NCI-H187 (cell line): ENCODE measurements around the gene SREBF1.

ENCODE experiments used
- DNase-seq, 2 experiments: peaks; one replicate each; lab custom pipeline; 2025; lab: John Stamatoyannopoulos, UW

Gene SREBF1

DNA sequence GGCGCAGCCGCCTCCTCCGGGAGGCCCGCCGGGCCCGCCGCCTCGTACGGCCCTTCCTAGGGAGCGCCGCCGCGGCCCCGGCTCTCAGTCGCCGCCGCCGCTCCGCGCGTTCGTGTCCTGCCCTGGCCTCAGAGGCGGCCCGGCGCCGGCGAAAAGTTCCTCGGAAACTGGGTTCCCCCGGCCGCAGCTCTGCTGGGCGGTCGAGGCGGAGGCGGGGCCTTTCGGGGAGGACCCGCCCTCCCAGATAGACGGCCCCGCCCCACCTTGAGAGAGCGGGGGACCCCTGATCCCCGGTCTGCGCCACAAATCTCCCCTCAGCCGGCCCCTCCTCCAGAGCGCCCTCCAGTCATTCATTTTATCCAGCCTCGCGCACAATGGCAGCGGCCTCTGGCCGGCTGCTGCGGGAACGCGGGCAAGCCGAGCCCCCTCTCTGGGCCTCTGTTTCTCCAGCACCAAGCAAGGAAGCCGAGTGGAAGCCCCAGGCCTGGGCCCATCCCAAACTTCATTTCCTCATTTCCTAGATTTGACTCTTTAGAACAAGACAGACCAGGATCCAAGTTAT, at the start of gene SREBF1:
SREBF1 (minus strand) TSS at position 169 of the 562 bp plus-strand sequence. CDS start 169 bp downstream, outside the sequence.
- no peak for DNase-seq

DNA sequence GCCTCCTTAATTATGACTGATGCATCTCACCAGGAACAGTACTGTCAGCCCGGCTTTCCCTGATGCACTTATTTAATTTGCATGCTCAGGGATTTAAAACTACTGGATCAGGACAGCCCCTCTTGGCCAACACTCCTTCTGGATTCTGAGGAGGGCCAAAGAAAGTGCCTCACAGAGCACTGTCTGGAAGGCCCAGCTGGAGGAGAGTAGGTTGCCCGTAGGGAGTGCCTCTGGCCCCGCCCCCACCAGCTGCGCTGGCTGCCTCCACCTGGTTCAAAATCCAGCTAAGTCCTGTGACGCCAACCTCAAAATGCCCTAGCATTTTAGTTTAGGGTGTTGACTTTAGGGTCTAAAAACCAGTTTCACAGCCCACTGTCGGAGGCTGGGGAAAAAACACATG, 49.4 kb upstream of the SREBF1 start:
- DNase-seq = peak in 1 of 2 experiments; percentile 26

DNA sequence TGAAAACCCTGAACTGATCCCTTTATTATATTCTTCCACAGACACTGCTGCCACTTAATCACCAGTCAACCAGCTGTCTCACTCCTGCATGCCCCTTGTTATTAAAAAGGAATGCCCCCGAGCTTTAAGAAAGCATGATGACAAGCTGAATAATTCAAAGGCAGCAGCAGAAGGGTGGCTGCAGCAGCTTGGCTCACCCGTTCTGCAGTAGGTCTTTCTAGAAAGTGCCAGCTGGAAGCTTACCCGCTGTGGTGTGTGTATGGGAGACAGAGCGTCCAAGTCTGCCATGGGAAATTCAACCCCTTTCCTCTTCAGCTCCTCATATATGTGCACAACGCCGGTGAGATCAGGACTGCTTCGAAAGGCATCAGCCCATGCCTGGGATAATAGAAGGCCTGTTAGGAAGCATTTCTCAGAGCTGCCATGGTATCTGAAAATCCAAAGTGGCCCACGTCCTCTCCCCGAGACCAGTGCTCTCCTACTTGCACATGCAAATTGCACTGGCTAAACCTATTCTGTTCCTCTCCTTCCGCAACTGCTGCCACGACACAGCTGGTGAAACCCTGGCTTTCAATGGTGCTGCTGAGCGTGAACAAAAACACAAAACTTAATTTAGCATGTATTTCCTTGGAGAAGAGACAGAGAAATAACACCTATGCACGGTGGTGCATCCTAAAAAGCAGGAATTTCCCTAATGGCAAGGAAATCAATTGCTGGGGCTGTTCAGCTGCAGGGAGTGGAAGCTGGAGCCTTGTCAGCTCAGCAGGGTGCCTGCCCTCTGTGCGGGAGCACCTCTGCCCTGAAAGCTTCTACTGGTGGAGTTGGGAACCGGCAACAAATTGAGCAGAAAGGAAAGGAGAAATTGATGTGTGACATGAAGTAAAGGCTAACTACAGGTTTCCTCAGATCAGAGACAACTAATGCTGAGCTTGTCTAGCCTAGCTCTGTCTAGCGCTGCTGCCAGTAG, 47.9 kb upstream of the SREBF1 start:
- DNase-seq = peak in 1 of 2 experiments; percentile 21

DNA sequence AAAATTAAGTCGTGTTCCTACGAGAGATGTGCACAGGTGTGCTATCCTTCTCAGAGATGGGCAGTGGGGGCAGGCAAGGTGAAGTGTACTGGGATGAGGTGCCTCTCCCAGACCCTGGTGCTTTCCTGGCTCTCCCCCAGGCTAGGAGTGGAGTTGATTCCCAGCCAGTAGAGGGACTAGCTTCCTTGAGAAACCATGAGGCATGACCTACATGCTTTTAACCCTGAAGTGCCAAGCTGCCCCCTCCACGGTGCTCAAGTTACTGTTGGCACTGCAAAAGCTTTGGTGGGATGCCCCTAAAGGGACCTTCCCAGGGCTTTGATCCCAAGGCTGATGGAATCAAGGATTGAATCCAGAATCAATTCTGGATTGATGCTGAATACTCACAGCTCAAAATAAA, 47.0 kb upstream of the SREBF1 start:
- no peak for DNase-seq

DNA sequence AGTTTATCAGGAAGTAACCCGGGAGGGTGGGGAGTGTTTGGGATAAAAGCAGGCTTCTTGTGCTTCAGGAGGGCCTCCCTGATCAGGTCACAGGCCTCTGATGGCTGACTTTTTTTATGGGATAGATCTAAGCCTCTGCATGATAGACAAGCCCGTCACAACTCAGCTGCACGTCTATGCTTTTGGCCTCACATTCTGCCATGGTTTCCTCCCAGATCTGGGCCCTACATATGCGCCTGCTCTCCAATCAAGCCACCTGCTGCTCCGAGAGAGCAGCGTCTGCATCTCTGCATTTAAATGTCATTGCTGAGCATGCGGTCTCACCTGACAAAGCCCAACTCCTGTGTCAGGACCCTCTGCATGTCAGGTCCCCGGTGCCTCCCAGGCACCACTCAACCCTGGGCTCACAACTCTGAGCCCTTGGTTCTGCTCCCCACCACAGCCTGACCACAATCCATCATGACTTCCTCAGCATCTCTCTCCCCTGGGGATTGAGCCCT, 45.3 kb upstream of the SREBF1 start:
- DNase-seq = no peak

DNA sequence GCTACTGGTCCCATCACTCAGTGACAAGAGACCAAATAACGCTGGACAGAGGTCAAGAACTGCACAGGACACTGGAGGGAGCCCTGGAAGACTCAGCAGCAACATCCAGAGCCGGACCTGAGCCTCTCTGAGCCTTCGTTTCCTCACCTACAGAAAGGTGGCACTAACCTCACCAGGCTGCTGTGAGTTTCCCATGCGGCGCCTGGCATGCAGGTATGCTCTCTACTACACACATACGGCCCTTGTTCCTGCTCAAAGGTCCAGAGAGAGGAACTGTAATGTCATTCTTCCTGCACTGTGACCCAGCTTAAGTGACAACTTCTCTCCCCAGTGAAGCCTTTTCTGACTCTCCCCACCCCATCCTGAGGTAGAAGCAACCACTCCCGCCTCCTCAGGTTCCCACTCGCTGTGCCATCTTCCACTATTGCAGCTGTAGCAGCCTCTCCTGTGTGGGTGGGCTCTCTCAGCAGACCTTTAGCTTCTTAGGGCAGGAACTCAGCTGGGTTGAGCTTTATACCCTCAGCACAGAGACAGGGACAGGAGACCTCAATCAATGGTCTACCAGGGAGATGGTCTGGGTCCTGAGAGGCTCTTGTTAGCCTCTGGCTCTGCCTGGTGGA, 43.9 kb upstream of the SREBF1 start:
- no peak for DNase-seq

DNA sequence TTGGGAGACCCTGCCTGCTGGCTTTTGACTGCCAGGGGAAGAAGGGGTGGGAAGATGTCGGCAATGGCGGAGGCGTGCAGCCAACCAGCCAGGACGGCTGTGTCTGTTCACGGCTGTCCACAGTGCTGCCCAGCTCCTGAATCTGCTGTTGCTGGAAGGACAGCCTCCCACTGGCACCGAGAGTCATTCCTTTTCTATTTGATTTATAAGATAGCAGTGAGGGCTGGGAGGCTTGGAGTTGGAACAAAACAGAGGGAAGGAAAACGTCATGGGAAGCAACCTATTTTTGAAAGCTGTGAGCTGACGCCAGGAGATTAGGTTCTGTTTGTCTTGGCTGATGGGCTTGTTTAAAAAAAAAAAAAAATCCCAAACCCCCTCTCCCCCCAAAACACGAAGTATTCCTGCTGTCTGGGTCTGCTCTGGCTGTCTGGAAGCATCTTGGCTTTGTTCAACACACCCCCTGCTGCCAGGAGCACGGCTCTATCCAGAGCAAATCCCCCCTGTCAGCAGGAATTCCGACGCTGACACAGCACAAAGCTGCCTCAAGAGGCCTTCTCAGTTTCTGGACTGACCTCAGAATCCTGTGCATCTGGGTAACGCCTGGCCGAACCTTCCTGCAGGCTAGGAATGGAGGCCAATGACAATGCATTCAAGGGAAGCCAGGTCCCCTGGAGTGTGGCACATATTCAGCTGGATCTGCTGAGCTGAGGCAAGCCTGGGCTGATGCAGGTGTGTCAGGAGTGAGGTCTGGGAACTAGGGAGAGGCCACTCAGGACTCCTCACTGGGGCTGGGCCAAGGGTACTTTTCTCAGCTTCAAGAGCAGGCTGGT, 41.0 kb upstream of the SREBF1 start:
- peak; percentile 39 to 62 for DNase-seq

DNA sequence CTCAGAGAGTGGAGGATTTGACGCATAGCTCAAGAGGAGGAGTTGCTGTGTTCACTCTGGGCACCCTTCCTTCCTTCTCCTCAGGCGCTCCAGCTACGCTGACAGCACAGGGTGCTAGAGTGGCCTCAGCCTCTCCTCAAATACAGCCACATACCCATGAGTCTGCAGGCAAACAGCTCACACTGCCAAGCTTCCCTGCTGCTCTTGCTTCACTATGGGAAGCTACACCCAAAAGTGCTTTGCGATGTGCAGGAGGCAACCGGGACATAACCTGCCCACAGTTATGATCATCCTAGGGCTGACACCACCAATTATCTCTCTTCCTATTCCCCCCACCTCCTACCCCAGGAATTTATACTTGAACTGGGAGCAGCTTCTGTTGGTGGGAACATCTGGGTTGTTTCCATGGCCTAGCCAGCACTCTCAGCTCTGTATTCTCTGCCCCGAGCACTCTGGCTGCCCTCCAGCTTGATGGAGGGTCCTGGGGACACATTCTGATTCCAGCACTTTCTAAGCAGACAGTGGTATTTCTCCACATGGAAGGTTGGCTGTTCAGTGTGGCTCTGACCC, 40.3 kb upstream of the SREBF1 start:
- DNase-seq = no peak

DNA sequence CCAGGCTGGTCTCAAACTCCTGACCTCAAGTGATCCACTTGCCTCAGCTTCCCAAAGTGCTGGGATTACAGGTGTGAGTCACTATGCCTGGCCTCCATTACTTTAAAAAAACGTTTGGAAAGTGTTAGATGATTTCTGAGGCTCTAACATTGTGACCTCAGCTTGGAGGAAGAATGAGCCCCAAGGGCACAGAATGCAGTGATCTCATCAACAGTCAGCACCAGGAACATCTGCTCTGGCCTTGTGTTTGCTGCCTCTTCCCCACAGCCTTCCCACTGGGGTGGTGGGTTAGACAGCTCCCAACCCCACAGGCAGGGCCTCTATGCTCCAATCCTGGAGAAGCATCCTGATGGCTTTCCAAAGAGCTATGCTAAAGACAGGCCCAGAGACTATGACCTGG, 37.7 kb upstream of the SREBF1 start:
- DNase-seq = no peak

DNA sequence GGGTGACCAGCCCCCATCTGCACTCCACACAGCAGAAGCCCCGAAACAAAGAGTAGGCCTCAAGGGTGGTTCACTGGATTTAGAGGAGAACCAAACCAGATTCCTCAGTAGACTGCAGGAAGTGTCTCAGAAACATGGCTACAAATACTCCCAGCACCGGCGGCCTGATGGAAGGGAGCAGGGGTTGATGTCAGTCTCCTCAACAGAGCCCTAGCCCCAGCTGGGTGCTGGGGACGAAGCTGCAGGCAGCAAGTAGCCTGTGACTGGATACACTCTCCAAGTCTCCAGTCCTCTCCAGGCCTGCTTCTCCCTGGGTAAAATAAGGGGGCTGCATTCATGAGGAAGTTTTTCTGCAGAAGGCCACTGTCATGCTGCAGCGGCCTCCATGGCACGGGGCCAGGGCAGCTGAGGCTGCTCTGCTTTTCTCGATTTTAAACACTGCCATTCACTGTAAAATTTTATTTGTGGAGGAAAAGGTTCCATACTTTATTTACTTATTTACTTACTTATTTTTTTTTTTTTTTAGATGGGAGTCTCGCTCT, 36.7 kb upstream of the SREBF1 start:
- DNase-seq = no peak

DNA sequence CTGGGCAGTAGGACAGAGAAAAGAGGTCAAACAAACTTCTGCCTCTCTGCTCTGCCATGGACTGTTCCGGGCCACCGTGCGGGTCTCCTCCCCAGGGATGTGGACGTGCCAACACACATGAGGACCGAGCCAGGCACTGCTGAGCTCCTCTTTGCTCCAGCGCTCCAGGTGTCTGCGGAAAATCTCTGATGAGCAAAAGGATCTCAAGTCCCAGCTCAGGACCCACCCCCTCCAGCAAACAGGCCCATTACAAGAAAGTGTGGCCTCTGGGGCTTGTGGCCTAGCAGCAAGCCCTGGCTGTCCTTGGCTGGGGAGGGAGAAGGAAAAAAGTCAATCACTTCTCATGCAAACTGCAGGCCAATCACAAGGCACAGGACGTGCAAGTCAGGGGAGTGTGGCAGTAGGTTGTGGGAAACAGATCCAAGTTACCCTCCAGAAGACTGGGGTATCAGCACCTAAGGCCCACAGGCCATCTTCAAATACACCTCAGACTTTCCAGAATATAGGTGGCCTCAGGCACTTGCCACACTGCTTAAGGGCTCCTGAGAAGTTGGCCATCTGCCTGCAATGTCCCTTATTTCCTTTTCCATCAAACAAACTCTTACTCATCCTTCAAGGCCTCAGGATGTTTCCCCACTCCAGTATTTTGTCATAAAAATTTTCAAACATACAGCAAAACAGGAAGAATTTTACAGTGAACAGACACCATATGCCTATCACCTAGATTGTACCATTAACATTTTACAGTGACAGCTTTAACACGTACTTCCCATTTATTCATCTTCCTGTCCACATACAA, 36.0 kb upstream of the SREBF1 start:
- no peak for DNase-seq

DNA sequence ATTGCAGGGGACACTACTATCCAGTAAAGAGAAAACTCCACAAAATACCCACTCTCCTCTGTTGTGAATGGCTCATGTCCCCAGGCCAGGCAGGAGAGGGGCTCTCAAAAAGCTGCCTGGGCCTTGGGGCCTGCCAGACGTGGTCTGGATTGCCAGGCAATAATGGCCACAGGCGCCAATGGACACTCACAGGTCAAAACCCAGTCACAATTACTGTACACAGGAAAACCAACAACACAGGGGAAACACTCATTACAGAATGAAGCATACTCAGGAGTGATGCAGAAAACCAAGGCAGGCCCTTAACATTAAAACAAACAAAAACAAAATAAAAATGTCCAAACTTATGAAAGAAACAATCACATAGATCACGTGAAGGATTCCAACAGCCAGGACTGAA, 35.1 kb upstream of the SREBF1 start:
- DNase-seq = no peak

DNA sequence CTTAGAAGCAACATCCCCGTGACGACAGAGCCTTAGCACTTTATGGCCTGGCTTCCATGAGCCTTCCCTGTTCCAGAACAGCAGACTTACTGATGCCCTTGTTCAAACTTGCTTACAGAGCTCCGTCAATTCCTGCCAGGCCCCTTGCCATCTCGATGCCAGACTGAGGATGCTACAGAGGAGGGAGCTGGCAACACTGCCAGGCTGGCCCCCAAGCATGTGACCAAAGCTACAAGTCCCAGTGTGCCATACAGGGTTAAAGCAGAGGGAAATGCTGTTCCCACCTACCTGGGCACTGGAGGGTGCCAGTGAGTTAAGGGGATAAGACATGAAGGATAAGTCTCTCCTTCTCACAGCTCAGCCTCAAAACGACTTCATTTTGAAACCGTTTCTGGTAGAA, 33.5 kb upstream of the SREBF1 start:
- DNase-seq = no peak

DNA sequence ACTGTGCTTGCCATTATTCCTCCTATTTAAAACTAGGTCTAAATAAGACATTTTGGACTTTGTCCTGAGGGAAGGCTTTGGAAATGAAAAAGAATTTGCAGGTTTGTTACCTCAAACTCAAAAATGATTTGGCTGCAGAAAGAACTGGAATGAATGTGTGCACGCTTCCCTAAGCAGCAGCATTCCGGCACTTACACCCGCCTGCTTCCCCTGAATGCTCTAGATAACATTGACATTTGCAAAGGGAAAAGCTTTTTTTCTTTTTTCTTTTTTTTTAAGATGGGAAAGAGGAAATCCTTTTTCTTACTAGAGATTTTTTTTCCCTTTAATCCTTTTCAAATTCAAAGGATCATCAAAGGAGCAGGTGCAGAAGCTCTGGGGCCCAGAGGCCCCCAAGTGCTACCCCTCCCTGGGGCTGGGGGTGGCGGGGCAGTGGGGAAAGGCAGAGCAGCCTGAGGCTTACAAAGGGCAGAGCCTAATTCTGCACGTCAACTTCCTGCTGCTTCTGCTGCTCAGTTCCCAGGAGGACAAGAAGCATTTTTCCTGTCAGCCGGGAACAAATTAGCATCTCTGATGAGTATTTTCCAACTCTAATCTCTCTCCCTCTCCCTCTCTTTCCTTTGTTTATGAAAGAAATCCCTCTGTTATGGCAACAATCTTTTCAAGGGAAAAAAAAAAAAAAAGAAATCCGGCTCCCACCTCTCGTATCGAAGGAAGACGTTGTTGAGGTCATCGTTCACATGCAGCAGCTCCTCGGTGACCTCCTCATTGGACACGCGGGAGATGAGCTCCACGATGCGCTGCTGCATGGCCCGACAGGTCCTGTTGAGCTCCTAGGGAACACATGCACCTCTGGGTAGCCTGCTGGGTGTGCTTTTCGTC, 32.1 kb upstream of the SREBF1 start:
- no peak for DNase-seq

DNA sequence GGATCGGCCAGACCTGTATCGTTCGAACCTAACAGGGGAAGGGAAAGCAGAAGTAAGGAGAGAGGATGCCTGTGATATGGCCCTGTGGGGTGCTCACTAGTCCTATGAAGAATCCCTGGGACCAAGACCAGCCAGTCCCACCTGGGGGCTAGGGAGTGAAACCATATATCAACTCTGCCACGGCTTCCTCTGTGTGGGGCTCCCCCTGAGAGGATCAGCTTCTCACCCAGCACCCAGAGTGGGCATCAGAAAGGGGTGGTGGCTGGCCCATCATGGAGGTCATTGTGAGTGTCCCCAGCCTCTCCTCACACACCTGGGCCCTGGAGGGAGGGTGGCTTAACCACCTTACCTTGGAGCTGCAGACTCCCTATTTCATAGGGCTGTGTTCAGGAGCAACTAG, 30.1 kb upstream of the SREBF1 start:
- DNase-seq = no peak

DNA sequence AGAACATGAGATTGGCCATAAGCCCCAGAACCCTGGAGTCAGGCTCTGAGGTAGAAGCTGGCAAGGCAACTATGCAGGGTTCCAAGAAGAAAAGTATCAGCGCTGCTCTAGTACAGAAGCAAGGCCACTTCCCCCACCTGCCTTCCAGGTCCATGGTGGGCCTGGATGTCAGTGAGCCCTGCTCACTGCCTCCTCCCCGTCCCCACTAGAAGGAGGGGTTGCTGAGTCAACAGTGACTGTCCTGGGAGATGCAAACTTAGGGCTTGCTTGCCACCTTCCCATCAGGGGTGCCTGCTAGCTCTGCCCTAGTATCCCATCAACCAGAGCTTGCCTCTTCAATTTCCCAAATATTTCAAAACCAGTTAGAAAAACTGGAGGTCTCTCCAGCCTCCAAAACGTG, 29.6 kb upstream of the SREBF1 start:
- DNase-seq = no peak

DNA sequence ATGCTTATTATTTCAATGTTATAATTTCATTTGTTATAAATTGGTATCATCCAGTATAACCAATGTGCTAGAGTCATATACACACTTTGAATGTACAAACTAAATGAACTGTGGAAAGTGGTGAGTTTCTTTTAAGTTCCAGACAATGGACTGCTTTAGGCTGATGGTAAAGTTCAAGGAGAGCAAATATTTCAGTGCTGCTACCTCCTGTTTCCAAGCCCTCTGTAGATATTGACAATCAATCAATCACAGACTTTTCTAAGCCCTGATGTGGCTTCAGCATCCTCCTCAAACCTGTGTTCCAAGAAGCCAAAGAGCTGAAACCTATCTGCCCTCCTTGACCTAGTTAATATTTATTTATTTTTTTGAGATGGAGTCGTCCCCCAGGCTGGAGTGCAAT, 28.2 kb upstream of the SREBF1 start:
- no peak for DNase-seq

DNA sequence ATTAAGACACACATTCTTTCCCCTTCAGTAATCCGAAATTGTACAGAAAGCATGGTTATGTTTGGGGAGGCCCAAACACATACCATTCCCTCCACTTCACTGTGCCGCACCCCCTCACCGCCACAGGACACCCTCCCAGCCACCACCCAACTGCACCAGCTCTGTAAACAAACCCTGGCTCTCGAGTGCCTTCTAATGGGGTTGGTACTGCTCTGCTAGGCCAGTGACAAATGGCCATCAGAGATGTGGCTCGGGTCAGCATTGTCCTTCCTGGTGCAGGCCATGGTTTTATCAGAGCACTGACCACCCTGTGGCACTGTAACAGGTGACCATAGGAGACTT, 24.0 kb upstream of the SREBF1 start:
- no peak for DNase-seq

DNA sequence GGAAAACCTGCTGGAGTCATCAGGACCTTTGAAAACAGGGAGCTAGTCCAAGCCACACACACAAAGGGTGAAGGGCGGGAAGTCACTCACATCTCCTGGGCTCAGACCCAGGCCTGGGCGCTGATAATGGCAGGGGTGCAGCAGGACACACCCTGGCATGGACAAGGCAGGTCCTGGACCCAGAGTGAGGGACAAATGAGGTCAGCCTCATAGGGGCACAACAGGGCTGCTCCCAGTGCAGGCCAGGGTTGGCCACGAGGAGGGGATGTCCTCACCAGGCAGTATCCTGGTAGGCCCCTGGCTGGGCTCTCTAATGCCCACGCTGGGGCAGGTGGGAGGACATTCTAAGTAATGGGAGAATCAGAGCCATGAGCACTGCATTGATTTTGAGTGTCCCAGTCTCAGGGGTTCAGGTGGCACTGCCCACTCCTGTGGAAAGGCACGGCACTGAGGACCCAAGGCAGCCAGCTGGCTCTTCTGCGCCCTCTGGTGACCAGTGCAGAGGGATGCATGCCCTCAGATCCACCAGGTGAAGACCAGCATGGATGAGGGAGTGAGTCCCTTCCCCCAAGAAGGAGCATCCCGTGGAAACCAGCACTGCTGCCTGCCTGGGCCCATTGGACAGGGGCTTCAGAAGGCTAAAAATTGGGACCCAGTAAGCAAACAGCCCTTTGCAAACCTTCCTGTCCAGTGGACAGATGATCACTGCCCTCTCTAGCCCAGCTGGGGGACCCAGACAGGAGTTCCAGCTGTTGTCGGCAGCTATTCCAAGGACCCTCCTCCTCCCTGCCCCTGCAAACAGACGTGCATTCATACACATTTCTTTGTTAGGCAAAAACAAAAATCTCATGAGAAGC, 23.4 kb upstream of the SREBF1 start:
- no peak for DNase-seq
